Activated T-cell treated with anti-CD3 and anti-CD28 coated beads for 1 hour (primary cell): Measurements from ENCODE around the gene FYN.
"Not testable (repeated sequence)": the region's sequence is repeated elsewhere in the genome, so short reads cannot be mapped to it uniquely, and the experiment has no call there.

Source experiments
- DNase-seq: peaks from one replicate; pipeline ENCODE4 v3.0.0-alpha.2; 2020; ENCODE audit warnings: low read depth

The FYN gene

GRCh38 chr6:111680811-111681609 lies 192.2 kb downstream of the FYN start:
- DNase-seq, result not testable (repeated sequence)

- DNase-seq, result no peak
Observed at GRCh38 chr6:111680015-111680712, 193.1 kb downstream of the FYN start.

- DNase-seq, result no peak
Observed at GRCh38 chr6:111679126-111679858, 194.0 kb downstream of the FYN start.

GRCh38 chr6:111677249-111677990 lies 195.8 kb downstream of the FYN start:
- no peak for DNase-seq

GRCh38 chr6:111676383-111676782 lies 196.9 kb downstream of the FYN start:
- no peak for DNase-seq

GRCh38 chr6:111674883-111675282 lies 198.4 kb downstream of the FYN start:
- DNase-seq, result no peak

GRCh38 chr6:111674413-111674812 lies 198.8 kb downstream of the FYN start:
- DNase-seq, result no peak

GRCh38 chr6:111673937-111674336 lies 199.3 kb downstream of the FYN start:
- DNase-seq, result no peak

GRCh38 chr6:111673532-111673931 lies 199.7 kb downstream of the FYN start:
- no peak for DNase-seq

- no peak for DNase-seq
Observed at GRCh38 chr6:111672761-111673450, 200.3 kb downstream of the FYN start.

GRCh38 chr6:111669326-111669725 lies 203.9 kb downstream of the FYN start:
- DNase-seq, result no peak

- no peak for DNase-seq
Observed at GRCh38 chr6:111668410-111668809, 204.8 kb downstream of the FYN start.

GRCh38 chr6:111667931-111668330 lies 205.3 kb downstream of the FYN start:
- no peak for DNase-seq

- DNase-seq, result no peak
Observed at GRCh38 chr6:111666847-111667246, 206.4 kb downstream of the FYN start.

- DNase-seq, result no peak
Observed at GRCh38 chr6:111664565-111665030, 208.7 kb downstream of the FYN start.

GRCh38 chr6:111663692-111664564 lies 209.3 kb downstream of the FYN start:
- no peak for DNase-seq

- no peak for DNase-seq
Observed at GRCh38 chr6:111662794-111663593, 210.3 kb downstream of the FYN start.

GRCh38 chr6:111662072-111662793 lies 211.0 kb downstream of the FYN start:
- no peak for DNase-seq

GRCh38 chr6:111661541-111662061 lies 211.7 kb downstream of the FYN start:
- DNase-seq, result no peak
